HPDE6-E6E7 (cell line): ENCODE results near the gene MESD.
A peak's percentile ranks its signal among the peaks of the same experiment; 100 is the strongest.

Experiments
- DNase-seq: peaks from one replicate; pipeline ENCODE4 v3.0.0; 2011; ENCODE audit warnings: missing footprints; ENCODE audit errors: extremely low spot score

MESD gene

DNA sequence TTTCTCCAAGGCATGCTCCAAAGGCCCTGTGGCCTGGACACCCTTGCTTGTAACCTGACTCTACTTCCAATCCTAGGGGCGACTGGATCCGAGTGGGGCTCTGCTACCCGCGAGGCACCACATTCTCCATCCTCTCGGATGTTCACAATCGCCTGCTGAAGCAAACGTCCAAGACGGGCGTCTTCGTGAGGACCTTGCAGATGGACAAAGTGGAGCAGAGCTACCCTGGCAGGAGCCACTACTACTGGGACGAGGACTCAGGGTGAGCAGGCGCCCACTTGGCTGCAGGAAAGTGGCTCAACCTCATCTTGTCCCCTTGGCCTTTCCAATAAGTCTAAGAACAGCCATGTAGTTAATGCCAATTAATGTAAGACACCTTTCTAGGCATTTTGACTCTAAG is 51.9 kb downstream of the MESD start:
- no peak for DNase-seq

DNA sequence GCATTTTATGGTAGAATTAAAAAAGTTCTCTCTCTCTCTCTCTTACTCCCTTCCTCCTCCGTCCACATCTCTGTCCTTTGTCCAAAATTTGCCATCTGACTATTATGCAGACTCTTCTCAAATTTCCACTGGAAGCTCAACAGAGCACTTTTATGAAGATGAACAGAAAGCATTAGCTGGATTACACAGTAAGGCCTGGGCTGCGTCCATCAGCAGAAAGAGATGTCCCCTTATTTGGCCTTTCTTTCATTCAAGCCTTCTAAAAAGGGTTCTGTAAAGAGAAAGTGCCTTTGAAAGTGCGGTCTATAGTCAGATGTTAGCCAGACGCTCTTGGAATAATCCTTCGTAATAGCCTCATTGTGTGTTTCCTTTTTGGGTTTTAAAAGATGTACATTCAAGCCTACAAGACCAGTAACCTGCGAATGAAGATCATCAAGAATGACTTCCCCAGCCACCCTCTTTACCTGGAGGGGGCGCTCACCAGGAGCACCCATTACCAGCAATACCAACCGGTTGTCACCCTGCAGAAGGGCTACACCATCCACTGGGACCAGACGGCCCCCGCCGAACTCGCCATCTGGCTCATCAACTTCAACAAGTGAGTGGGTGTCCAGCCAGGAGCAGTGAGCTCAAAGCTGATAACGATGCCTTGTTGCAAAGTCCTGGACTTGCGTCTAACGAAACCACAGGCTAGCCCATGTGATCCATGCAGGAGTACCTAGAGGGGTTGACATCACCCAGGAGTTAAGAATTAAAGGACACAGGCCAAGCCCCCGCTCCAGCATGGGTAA is 53.1 kb downstream of the MESD start:
- DNase-seq: no peak

DNA sequence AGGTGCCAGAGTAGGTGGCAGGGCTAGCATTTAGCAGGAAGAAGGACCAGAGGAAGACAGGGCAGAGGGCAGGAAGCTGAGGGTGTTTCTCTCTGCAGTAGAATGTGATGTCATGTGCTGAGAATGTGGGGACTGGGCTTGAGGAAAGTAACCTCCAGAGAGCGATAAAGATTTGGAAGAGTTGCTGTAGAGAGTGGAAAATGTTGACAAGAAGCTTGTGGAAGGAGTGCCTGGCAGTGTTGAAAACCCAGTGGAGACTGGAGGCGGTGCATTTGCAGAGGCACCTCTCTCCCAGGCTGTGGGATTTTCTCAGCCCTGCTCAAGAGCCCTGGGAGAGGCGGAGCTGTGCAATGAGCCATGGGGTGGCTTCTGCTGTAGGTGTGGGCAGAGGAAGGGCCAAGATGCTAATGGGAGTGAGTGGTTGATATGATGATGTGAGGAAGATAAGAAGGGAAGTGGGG is 54.8 kb downstream of the MESD start:
- DNase-seq: no peak

DNA sequence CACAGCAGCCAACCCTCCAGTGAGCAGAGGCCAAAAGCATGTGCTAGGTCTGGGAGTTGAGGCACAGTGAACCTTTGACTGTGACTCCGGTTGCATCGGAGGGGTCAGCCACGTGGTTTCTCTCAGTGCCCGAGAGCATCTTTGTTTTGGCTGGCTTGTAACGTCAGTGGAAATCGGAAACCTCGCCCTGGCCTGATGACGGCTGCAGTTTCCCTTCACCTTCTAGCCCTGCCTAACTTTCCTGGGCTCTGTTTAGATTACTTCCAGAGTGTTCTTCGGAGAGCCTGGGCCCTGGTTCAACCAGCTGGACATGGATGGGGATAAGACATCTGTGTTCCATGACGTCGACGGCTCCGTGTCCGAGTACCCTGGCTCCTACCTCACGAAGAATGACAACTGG is 56.6 kb downstream of the MESD start:
- DNase-seq: no peak

DNA sequence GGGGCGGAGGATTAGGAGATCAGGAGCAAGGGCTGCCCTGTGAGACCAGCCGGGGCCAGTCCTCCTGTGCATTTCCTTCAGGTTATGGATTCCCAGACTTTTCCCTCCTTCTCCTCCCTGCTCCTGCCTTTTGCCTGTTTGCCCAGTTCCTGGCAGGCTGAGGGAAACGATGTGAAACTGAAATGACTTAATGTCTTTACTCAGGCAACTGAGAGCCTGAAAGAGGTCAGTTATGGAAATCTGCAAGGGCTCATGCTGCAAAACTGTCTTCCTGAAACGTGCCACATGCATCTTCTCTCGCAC is 57.2 kb downstream of the MESD start:
- DNase-seq: no peak

DNA sequence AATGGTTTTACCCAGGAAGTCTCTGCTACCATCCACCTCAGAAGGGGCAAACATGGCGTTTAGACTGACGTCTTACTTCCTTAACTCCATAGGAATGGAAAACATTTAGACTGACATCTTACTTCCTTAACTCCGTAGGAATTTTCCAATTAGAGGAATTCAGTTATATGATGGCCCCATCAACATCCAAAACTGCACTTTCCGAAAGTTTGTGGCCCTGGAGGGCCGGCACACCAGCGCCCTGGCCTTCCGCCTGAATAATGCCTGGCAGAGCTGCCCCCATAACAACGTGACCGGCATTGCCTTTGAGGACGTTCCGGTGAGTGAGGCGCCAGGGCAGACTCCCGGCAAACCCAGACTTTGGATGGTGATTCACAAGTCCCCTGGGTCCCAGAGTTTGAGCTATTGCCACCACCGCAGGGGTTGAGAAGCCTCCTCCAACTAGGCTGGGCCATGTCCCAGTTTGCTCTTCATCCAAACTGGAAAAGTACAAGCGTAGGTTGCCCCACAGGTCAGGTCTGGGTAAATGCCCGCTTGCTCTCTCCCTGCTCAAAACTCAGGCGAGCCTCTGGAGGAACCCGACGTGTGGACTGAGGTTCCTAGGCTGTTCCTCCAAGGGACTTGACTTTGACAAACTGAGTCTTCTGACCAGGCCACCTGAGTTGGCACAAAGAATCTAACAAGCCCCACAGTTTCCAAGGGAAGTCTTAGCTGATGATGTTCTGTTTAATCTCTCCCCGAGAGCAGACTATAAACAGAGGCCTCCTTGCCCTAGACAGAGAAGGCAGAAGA is 57.7 kb downstream of the MESD start:
- DNase-seq: no peak

DNA sequence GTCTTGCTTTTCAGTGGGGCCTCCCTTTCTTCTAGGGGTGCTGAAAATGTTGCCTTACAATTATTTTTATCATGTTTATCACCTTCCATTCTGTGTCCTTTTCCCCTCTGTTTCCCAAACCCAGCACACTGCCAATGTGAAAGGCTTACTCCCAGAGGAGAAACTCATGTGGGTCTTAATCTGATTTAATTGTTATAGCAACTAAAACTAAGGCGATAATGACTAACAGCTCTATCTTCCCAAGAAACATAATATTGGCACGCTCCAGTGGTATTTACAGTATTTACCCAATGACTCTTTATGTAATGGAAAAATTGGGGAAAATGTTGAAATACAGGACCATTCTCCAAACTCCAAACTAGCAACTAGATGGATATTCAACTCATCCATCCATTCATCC is 58.4 kb downstream of the MESD start:
- no peak for DNase-seq

DNA sequence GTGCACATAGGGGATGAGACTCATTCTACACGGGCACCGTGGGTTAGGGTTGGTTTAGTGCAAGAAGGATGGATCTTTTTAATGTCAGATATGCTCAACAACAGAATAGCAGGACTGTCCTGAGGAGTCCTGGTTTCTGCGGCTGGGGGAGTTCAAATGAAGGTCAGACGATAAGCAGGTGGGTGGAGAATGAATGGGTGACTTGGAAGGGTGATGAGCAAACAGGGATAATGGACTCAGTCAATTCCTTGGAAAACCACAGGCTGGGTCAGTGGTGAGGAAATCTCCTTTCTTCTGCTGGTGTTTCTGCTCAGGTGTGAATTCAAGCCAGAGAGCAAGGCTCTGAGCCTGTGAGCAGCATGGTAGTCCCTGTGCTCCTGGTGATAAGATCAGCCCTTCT is 59.9 kb downstream of the MESD start:
- DNase-seq: no peak

DNA sequence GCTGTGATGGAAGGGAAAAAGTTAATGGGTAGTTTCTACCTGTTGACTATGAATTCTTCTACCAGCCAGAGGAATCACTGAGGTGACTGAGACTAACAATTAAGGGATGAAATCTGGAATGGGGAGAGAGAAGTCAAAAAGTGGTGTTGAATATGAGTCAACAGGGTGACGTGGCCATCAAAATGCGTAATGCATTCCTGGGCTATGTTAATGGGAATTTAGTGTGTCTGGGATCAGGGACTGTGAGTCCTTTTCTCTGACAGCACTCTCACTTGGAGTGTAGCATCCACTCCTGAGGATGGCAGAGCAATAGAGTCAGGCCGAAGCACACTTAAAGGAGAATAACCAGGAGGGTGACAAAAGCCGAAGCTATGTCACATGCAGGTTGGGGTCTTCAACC is 60.4 kb downstream of the MESD start:
- peak; percentile 25 for DNase-seq

DNA sequence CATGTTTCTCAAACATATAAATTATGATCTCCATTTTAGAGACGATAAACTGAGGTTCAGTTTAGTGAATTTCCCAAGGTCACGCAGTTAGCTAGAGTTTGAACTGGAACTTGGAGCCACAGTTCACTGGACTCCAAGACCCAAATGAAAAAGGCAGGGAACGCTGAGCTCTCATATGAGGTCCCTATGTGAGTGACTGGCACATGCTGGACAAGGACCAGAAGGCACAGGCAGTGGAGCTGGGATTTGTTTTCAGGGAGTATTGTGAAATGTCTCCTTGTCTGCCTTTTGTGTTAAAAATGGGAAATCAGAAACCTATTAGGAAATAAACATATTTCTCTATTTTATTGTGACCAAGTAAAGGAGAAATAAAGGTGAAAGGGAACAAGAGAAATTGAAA is 63.5 kb downstream of the MESD start:
- DNase-seq: no peak

DNA sequence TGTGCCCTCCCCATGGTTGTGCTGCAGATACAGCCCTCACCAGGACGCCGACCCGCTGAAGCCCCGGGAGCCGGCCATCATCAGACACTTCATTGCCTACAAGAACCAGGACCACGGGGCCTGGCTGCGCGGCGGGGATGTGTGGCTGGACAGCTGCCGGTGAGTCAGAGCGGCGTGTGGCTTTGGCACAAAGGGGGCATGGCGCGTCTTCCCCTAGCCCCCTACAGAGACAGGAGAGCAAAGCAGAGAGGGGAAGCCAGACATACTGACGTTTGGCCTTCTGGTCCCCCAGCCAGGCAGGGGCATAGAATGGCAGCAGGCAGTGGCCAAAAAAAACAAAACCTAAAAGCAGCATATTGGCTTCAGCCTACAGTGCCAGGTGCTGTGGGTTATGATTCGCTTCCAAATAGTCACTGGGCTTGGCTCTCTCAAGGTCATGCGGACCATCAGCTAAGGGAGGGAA is 64.0 kb downstream of the MESD start:
- DNase-seq: no peak

DNA sequence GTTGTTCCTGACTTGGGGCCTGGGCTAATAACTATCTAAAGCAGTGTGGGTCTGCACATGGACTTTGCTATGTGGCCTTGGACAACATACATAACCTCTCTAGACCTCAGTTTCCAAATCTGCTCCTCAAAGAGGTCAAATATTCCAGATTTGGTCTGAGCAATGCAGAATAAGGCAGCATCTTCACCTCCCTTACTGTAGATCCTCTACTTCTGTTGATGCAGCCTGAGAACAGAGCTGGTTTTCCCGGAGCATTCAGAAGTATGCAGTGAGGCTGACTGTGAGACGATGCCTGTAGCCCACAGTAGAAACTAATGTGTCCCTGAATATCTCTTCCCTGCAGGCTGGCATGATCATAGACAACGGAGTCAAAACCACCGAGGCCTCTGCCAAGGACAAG is 65.3 kb downstream of the MESD start:
- no peak for DNase-seq

DNA sequence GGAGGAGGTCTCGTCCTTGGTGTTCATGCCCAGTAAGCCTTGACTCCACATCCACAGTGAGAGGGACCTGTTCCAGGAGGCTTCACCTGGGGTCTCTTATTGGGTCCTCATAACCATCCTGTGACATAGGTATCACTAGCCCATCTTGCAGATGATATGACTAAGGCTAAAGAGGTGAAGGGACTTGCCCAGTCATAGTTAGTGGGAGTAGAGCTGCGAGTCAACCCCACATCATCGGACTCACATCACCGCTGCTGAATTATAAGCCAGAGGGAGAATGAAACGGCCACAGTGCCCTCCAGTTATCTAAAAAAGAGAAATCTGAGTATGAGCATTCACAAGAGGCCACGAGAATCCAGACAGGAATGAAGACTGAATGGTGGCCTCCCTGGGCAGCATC is 66.0 kb downstream of the MESD start:
- no peak for DNase-seq

DNA sequence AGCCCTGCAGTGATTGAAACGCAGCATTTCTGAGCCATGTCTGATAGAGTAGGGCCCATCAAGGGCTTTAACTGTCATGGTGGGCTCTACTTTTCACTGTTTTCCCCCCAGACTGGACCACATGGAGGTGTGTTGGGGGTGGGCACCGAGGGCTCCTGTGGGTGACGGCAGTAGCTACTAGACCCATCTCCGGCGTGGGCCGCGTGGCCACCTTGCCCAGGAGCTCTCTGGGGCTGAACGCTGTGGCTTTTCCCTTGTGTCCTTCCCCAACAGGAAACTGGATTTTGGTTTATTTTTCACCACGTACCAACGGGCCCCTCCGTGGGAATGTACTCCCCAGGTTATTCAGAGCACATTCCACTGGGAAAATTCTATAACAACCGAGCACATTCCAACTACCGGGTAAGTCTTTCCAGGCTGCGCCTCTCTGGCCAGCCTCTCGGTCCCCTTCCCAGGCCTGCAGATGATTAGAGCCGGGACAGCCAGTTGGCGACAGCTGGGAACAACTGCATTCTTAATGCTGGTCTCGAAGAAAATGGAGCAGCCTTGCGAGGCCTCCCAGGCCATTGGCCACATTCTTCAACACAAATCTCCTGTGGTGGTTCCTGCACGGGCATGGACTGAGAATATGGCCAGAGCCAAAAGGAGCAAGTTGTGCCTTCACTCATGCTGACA is 67.7 kb downstream of the MESD start:
- no peak for DNase-seq

DNA sequence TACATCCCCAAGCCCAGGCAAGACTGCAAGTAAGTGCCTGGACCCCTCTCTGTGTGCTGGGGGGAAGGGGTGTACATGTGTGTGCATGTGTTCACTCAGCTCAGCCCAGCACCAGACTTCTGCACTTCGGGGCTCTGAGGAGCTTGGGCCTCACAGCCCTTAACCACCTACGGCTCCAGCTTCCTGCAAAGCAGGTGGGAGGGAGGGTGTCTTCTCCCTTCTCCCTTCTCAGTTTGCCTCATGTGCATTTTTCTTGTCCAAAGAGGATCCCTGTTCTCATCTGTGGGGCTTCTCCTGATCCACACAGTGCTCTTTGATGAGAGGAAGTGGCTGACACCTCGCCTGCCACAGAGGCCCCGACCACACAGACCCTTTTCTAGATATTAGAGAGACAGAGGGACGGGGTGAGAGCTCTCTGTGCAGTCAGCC is 69.3 kb downstream of the MESD start:
- DNase-seq: no peak

DNA sequence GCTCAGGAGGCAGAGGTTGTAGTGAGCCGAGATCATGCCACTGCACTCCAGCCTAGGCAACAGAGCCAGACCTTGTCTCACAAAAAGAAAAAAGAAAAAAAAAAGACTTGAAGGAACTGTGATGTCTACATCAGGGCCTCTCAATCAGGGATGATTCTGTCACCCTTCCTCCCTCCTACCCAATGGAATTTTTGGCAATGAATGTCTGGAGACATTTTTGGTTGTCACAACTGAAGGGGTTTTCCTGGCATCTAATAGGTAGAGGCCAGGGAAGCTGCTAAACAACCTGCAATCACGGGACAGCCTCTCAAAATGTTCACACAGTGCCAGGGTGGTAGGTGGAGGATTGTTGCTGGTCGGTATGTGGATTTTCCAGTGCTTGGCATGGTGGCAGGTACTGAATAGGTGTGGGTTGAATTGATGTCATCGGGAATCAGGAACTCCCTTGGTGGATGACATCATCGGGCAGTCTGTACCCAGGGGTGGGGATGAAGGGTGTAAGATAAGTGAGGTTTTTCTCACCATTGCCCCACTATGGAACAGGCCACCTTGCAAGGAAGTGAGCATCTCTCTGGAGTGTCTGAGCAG is 71.3 kb downstream of the MESD start:
- no peak for DNase-seq

DNA sequence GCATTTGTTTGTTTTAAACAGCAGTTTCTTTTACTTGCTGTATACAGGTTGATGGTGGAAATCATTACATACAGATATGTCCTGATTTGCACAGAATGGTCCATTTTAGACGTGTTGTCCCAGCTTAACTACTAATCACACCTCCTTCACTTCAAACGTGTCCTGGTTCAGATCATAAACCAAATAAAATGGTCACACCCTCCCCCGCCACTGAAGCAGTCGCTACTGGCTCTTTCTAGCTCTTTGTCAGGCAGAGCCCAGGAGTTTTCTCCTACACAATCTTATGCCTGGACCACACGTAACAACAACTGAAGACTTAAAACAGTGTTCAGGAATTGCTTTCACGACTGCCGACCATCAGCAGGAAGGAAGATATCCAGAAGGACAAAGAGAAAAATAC is 73.6 kb downstream of the MESD start:
- DNase-seq: no peak

DNA sequence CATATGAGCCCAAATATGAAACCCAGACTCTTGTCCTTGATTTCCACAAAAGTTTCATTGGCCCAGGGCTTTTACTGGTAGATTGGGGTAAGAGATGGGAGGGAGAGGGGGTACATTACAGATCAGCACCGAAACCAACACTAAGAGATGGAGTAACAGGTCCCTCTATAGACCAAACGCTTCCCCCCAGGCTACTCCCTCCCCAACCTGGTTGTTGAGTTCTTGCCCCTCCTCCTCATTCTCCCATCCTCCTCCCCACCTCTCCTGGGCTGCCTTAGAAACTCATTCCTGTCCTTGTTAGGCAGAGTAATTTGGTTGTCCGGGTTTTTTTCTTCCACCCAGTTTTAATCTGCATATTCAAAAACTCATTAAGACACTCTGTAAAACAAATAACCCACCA is 74.1 kb downstream of the MESD start:
- no peak for DNase-seq

DNA sequence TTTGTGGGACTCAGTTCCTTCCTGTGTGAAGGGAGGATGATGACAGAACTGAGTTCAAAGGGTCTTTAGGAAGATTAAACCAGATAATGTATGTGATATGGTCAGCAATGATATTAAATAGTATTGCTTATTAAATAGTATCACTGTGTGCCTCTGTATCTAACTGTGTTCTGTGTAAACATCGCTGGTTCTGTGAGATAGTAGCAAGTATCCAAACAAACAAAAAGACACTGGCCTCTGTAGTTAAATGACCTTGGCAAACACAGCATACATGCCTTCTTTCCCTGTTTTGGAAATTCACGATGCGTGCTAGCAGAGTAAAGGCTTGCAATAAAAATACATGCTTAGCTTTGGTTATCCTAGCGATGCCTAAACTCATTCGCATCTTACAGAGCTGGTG is 76.1 kb downstream of the MESD start:
- DNase-seq: no peak

DNA sequence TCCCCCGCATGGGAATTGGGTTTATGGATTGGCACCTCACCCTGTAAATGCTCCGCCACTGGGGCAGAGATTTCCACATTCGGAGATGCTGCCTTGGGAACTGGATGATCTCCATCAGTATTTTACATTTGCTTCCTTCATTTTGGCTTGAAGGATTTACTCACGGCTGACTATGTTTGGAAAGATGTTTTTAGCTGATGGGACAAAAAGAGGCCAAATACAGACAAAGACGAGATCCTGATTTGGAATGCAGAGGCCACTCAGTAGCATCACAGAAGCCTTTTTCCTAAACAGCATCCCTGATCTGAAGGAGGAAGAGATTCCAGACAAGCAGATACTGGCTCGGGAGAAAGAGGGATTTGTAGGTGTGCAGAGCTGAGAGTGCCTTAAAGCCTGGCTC is 76.9 kb downstream of the MESD start:
- DNase-seq: no peak

DNA sequence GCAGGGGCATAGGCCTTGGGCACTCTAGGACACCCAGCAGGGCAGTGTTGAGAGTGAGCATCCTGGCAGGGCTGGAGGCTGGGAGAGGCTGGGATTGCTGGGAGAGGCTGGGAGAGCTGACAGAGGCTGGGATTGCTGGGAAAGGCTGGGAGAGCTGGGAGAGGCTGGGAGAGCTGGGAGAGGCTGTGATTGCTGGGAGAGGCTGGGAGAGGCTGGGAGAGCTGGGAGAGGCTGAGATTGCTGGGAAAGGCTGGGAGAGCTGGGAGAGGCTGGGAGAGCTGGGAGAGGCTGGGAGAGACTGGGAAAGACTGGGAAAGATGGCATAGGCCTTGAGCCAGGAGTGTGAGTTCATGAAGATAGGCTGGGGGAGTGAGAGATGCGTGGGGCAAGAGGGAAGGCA is 77.8 kb downstream of the MESD start:
- DNase-seq: no peak

DNA sequence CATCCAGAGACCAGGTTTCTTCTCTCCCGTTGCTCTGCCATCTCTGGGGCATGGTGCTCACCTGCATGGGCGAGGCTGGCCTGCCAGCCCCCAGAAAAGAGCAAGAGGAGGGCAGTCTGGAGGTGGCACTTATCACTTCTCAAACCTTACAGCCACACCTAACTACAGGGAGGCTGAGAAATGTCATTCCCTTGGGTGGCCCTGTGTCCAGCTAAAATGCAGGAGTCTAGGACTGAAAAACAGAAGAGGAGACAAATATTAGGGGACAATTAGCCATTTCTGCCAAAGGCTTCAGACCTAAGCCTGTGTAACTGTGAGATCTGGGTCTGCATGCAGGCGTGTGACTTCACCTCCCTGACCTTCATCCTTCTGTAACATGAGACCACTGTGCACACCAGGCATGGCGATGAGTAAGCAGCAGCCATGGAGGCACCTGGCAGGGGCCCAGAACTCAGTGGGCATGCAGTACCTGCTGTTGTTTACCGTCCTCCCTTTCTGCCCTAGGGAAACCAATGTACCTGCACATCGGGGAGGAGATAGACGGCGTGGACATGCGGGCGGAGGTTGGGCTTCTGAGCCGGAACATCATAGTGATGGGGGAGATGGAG is 83.4 kb downstream of the MESD start:
- DNase-seq: peak; percentile 38
